ENCODE results near the gene KRT38. TPM values are rescaled to one million over a fixed set of nuclear protein-coding genes. Genes with fewer than 3 reads are reported as not detected.

The KRT38 gene
- polyA plus RNA-seq, 4 donors, result not detected

Other genes starting within 250 kb of the KRT38 start
- not detected for gene KRTAP9-2, start 214.3 kb downstream of the KRT38 start, polyA plus RNA-seq
- not detected for gene KRTAP9-3, start 208.5 kb downstream of the KRT38 start, polyA plus RNA-seq
- not detected for gene KRTAP9-8, start 203.0 kb downstream of the KRT38 start, polyA plus RNA-seq
- not detected for gene KRTAP9-4, start 191.3 kb downstream of the KRT38 start, polyA plus RNA-seq
- gene KRTAP9-9, start 185.6 kb downstream of the KRT38 start, polyA plus RNA-seq, result not detected
- not detected for gene KRTAP9-6, start 175.6 kb downstream of the KRT38 start, polyA plus RNA-seq
- gene KRTAP9-7, start 165.3 kb downstream of the KRT38 start, polyA plus RNA-seq, result not detected
- not detected for gene KRTAP29-1, start 138.1 kb downstream of the KRT38 start, polyA plus RNA-seq
- not detected for gene KRTAP16-1, start 131.7 kb downstream of the KRT38 start, polyA plus RNA-seq
- gene KRTAP17-1, start 125.3 kb downstream of the KRT38 start, polyA plus RNA-seq, result not detected
- not detected for gene KRT33A, start 90.2 kb downstream of the KRT38 start, polyA plus RNA-seq
- gene KRT33B, start 71.2 kb downstream of the KRT38 start, polyA plus RNA-seq, result not detected
- not detected for gene KRT34, start 58.7 kb downstream of the KRT38 start, polyA plus RNA-seq
- gene KRT31, start 43.4 kb downstream of the KRT38 start, polyA plus RNA-seq, result not detected
- gene KRT37, start 16.4 kb downstream of the KRT38 start, polyA plus RNA-seq, result not detected
- not detected for gene KRT32, start 26.4 kb upstream of the KRT38 start, polyA plus RNA-seq
- gene KRT35, start 40.2 kb upstream of the KRT38 start, polyA plus RNA-seq, result not detected
- under 1 TPM in 1 of 4 donors, not detected in 3; 0.04 TPM for gene KRT36, start 48.9 kb upstream of the KRT38 start, polyA plus RNA-seq
- gene KRT13, start 64.6 kb upstream of the KRT38 start, polyA plus RNA-seq, result 10 to 100 TPM in 3 of 4 donors, under 1 TPM in 1; 0.37 to 37.6 (median 18.2) TPM
- 10 to 100 TPM in 2 of 4 donors, 1 to 10 TPM in 1, under 1 TPM in 1; 0.62 to 18.9 (median 6.6) TPM for gene KRT15, start 77.9 kb upstream of the KRT38 start, polyA plus RNA-seq
- 1,000 to 10,000 TPM in 3 of 4 donors, 10 to 100 TPM in 1; 83.2 to 1,607 (median 1,272) TPM for gene KRT19, start 87.3 kb upstream of the KRT38 start, polyA plus RNA-seq
- gene KRT9, start 131.1 kb upstream of the KRT38 start, polyA plus RNA-seq, result under 1 TPM in 1 of 4 donors, not detected in 3; 0.15 TPM
- 1 to 10 TPM in 2 of 4 donors, under 1 TPM in 1, not detected in 1; 0.33 to 2.2 (median 1.1) TPM for gene KRT14, start 145.9 kb upstream of the KRT38 start, polyA plus RNA-seq
- gene KRT16, start 171.8 kb upstream of the KRT38 start, polyA plus RNA-seq, result under 1 TPM in 1 of 4 donors, not detected in 3; 0.25 TPM
- 1 to 10 TPM in 2 of 4 donors, under 1 TPM in 1, not detected in 1; 0.65 to 2.4 (median 1.8) TPM for gene KRT17, start 183.6 kb upstream of the KRT38 start, polyA plus RNA-seq
- 100 to 1,000 TPM; 328 to 770 (median 618) TPM for gene EIF1, start 247.9 kb upstream of the KRT38 start, polyA plus RNA-seq

Measured in small intestine (tissue), 4 donors.